HG02884 (cell line): Measurements from ENCODE around the gene RPL4.

Experiments used
- ATAC-seq: cut with Tn5 transposase; IDR thresholded peaks from one replicate; pipeline ENCODE4 v1.9.1; 2021; ENCODE audit warnings: mild to moderate bottlenecking, moderate library complexity; ENCODE audit not compliant: unreplicated experiment

Gene RPL4

DNA sequence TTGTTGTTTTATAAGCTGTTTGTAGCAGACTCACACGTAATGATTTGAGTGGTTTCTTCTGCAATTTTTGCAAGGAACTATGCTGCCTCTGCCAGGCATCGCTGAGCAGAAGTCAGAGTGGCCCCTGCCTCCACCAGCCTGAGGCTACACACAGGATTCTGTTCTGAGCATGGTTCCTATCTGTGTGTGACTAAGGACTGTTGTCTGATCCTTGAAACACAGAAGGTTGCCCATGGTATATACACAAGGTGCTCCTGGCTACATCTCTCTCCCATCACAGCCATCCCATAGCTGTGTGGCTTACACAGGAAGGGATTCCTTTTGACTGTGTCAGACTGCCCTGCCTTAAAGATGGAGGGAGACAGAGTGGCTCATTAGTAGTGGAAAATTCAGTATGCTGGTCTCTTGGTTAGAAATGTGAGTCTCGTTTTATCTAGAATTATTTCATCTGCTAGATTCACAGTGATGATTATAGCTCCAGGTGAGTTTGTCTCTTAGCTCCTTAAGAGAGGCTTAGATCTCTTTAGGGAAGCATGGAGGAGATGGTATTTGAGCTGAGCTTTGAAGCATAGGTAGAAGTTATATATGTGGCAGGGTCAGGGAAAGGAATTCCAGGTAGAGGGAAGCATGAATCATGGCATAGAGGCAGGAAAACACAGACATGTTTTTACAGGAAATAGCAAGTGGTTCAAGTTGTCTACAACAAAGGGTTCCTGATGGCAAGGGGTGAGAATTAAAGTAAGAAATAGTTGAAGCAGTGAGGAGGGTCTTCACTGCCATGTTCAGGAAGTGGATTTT is 44.6 kb downstream of the RPL4 start:
- ATAC-seq = no peak

DNA sequence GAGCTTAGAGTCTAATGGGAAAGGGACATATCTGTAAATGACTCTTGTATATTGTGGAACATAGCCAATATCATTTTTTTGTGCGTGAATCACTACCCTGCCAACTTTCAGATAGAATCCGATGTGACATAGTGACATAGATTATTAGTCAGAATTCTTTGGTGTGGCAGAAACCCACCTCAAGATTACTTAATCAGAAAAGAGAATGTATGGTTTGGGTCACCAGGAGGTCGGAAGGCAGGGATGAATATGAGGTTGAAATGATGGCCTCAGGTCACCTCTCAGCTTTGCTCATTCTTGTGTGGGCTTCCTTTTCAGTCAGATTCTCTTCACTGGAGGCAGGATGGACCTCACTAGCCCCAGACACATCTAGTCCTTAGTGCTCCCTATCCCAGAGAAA is 48.4 kb downstream of the RPL4 start:
- ATAC-seq = no peak

DNA sequence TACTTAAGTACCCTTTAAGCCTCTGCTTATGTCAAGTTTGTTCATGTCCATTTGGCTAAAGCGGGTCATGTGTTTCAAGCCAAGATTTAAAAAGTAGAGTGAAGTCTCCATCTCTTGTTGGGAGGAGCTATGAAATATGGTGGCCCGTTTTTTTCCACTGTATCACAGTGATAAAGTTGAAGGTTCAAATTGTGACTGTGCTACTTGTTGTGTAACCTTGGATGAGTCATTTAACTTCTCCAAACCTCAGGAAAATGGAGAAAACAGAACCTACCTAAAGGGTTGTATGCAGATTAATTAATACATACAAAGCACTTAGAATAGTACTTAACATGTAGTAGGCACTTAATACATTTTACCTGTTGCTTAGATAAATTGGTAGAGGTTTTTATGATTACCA is 50.5 kb downstream of the RPL4 start:
- ATAC-seq = no peak

DNA sequence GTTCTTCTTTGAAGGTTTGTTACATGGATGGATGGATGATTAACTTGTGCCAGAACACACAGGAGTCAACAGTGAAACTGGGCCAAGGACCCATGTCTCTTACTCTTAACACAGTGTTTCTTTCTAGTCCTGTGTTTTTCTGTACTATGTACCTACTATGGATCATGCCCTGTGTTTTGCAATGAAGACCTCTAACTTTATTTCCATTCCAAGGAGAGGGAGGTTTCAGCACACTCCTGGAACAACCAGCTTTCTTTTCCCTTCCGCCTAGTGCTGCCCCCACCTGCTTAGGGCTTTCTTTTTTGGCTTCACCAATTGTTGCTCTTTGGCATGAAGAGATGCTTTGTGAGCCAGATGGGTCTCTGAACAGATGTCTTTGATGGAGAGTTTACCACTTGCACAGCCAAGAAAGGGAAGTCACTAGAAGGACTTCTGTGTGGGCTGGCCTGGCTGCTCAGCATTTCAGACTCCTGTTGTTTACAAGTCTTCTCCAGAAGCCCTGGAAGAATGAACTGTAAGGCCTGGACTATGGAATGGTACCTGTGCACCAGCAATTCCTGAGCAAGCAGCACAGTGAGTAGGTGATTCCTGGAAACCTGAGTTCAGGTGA is 51.6 kb downstream of the RPL4 start:
- ATAC-seq = no peak

DNA sequence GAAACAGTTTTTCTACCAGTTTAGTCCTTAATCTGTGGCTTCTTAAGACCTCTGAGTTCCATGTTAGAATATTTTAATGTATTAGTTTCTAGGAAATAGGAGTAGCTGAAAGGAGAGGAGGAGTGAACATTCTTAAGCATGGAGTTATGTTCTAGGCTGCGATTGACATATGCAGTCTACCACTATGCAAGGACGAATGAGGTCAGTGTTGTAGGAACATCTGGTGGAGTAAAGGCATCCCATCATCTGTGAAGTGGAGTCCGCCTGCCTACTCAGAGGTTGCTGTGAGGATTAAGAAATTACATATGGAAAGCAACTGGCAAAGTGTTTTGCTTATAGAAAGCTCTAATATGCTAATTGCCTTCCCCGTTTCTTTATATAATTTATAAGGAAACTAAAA is 52.2 kb downstream of the RPL4 start:
- ATAC-seq = no peak
